Left lung (tissue), 10 donors: ENCODE data around the gene GGT7. TPM values are rescaled to one million over a fixed set of nuclear protein-coding genes. Genes with fewer than 3 reads are reported as not detected.

ENCODE experiments used
- ATAC-seq: fragments of 200-7000 bp; cut with Tn5 transposase; one replicate; pipeline ENCODE4 v1.9.1; 2020; ENCODE audit warnings: moderate library complexity
- DNase-seq, 4 donors: peaks; one replicate each; pipeline ENCODE4 v3.0.0-alpha.2; 2013 to 2020
- H3K27ac ChIP-seq, 2 donors: fragments of 200-600 bp; sonication (generic) in 1 of 2; one replicate each; pipeline versions ENCODE4 v1.5.0 to v1.8.0; 2020 to 2021
- H3K27me3 ChIP-seq, 2 donors: fragments of 200-600 bp; sonication (generic) in 1 of 2; one replicate each; pipeline versions ENCODE4 v1.5.0 to v1.8.0; 2020 to 2021
- H3K36me3 ChIP-seq, 2 donors: fragments of 200-600 bp; sonication (generic) in 1 of 2; one replicate each; pipeline versions ENCODE4 v1.5.0 to v1.8.0; 2020 to 2021
- H3K4me1 ChIP-seq, 2 donors: fragments of 200-600 bp; one replicate each; pipeline ENCODE4 v1.8.0; 2021
- H3K4me3 ChIP-seq, 2 donors: fragments of 200-600 bp; sonication (generic) in 1 of 2; one replicate each; pipeline versions ENCODE4 v1.5.0 to v1.8.0; 2020 to 2021; ENCODE audit warnings: mild to moderate bottlenecking in 1 of 2
- H3K9me3 ChIP-seq, 2 donors: fragments of 200-600 bp; sonication (generic) in 1 of 2; one replicate each; pipeline versions ENCODE4 v1.5.0 to v1.8.0; 2020 to 2021
- CTCF ChIP-seq, 2 donors: fragments of 200-600 bp; sonication (generic) in 1 of 2; IDR thresholded peaks; one replicate each; pipeline versions ENCODE4 v1.5.0 to v1.8.0; 2021; ENCODE audit warnings: antibody characterized with exemption in 2 of 2
- intact Hi-C, 2 donors: fragments of 100-400 bp; cut with DNase I; formaldehyde crosslinking; loops; one replicate each; pipeline versions ENCODE4 v1.11.2 to v1.14.2; 2022
- polyA plus RNA-seq, 6 donors: library from polyadenylated mRNA; unstranded; fragments of 120-200 nt; gene quantifications; one replicate each; pipeline ENCODE4 v1.2.1, GENCODE V29; 2013; ENCODE audit not compliant: insufficient read length in 6 of 6
- total RNA-seq, 2 donors: library from RNA; stranded (reverse); fragmentation: NEBNext Ultra II Directional; extraction: Animal tissue kit (Norgen Biotek cat#: 25700); gene quantifications; one replicate each; pipeline ENCODE4 v1.2.1, GENCODE V29; 2021
- donor health status: DM: no; HTN: yes; CAD: no.
- donor health status: DM: no; HTN: no; CAD: no.

GGT7 gene
- total and polyA plus RNA-seq, 8 donors, result 16.8 to 38.8 (median 33.7) TPM

- TF ChIP-seq CTCF (IDR thresholded peaks at IDR 0.05), result no peak
- no peak overlapping the region for H3K4me3 ChIP-seq
- no peaks in the 10 kb centered on the region for H3K9me3 ChIP-seq
- peaks cover 6 to 38% of the 10 kb centered on the region in 2 donors for H3K4me1 ChIP-seq
- H3K27ac ChIP-seq, result no peak overlapping the region
- ATAC-seq (peak; percentile 62), DNase-seq (no peak)
- no peaks in the 10 kb centered on the region for H3K36me3 ChIP-seq
- no peaks in the 10 kb centered on the region for H3K27me3 ChIP-seq
- intact Hi-C loops, result no loop called here
Observed at GRCh38 chr20:34896086-34896621, 23.5 kb upstream of the GGT7 start.

- no peaks in the 10 kb centered on the region for H3K27me3 ChIP-seq
- peaks cover 6 to 44% of the 10 kb centered on the region in 2 donors for H3K4me1 ChIP-seq
- ATAC-seq, result no peak
- TF ChIP-seq CTCF (IDR thresholded peaks at IDR 0.05), result no peak
- no peak overlapping the region for H3K27ac ChIP-seq
- intact Hi-C loops, result no loop called here
- H3K4me3 ChIP-seq, result no peak overlapping the region
- no peaks in the 10 kb centered on the region for H3K36me3 ChIP-seq
- DNase-seq, result no peak
- no peaks in the 10 kb centered on the region for H3K9me3 ChIP-seq
Observed at GRCh38 chr20:34895465-34895864, 22.8 kb upstream of the GGT7 start.

- Histone ChIP-seq H3K4me3 (no peak overlapping the region), H3K27ac (no peak overlapping the region), H3K36me3 (no peaks in the 10 kb centered on the region), H3K27me3 (no peaks in the 10 kb centered on the region), H3K4me1 (peaks cover 6 to 41% of the 10 kb centered on the region in 2 donors), H3K9me3 (no peaks in the 10 kb centered on the region)
- no peak for TF ChIP-seq CTCF (IDR thresholded peaks at IDR 0.05)
- ATAC-seq, result no peak
- no peak for DNase-seq
- intact Hi-C loops, result no loop called here
Observed at GRCh38 chr20:34894723-34895122, 22.1 kb upstream of the GGT7 start.

- intact Hi-C loops, result no loop called here
- TF ChIP-seq CTCF (IDR thresholded peaks at IDR 0.05), result no peak
- H3K4me3 ChIP-seq, result no peak overlapping the region
- H3K27ac ChIP-seq, result no peak overlapping the region
- no peaks in the 10 kb centered on the region for H3K27me3 ChIP-seq
- H3K9me3 ChIP-seq, result no peaks in the 10 kb centered on the region
- DNase-seq (no peak), ATAC-seq (no peak)
- H3K36me3 ChIP-seq, result no peaks in the 10 kb centered on the region
- H3K4me1 ChIP-seq, result peaks cover 9 to 40% of the 10 kb centered on the region in 2 donors
Observed at GRCh38 chr20:34892671-34893070, 20.0 kb upstream of the GGT7 start.

- ATAC-seq (peak; percentile 66), DNase-seq (no peak)
- intact Hi-C loops, result no loop called here
- peak overlapping the region in 1 of 2 donors; percentile 73 for H3K27ac ChIP-seq
- peaks cover 9 to 39% of the 10 kb centered on the region in 2 donors for H3K4me1 ChIP-seq
- no peaks in the 10 kb centered on the region for H3K9me3 ChIP-seq
- TF ChIP-seq CTCF (IDR thresholded peaks at IDR 0.05), result no peak
- H3K27me3 ChIP-seq, result no peaks in the 10 kb centered on the region
- no peak overlapping the region for H3K4me3 ChIP-seq
- peaks cover 0 to 4% of the 10 kb centered on the region in 2 donors for H3K36me3 ChIP-seq
Observed at GRCh38 chr20:34891166-34892062, 18.8 kb upstream of the GGT7 start.
